GM10266 (cell line): Measurements from ENCODE around the gene DGAT2L6.
"Not testable (repeated sequence)": the region's sequence is repeated elsewhere in the genome, so short reads cannot be mapped to it uniquely, and the experiment has no call there.

Experiments
- DNase-seq: peaks from one replicate; pipeline ENCODE4 v3.0.0; 2012; ENCODE audit errors: extremely low spot score
- CTCF ChIP-seq: IDR thresholded peaks from 2 replicates; pipeline ENCODE4 v1.5.1; 2012; ENCODE audit warnings: mild to moderate bottlenecking, low read depth; ENCODE audit not compliant: control insufficient read depth, insufficient read depth; ENCODE audit errors: missing control alignments

Gene DGAT2L6

GRCh38 chrX:70231666-70232065 is 54.4 kb downstream of the DGAT2L6 start:
- no peak for TF ChIP-seq CTCF
- DNase-seq = no peak

- no peak for DNase-seq
Measured at GRCh38 chrX:70234355-70234754, 57.1 kb downstream of the DGAT2L6 start, which contains the start of gene AWAT1. AWAT1 (plus strand) TSS chrX:70234655; CDS start chrX:70234696, 41 bp downstream.

GRCh38 chrX:70240751-70241150 is 63.5 kb downstream of the DGAT2L6 start:
- TF ChIP-seq CTCF = no peak
- DNase-seq = no peak

More at GRCh38 chrX:70234355-70234754, 57.1 kb downstream of the DGAT2L6 start, which contains the start of gene AWAT1:
- TF ChIP-seq CTCF = no peak

GRCh38 chrX:70241501-70241900 is 64.2 kb downstream of the DGAT2L6 start:
- DNase-seq = no peak
- no peak for TF ChIP-seq CTCF

GRCh38 chrX:70243601-70244000 is 66.3 kb downstream of the DGAT2L6 start:
- DNase-seq = not testable (repeated sequence)

- TF ChIP-seq CTCF = no peak
- DNase-seq = no peak
Measured at GRCh38 chrX:70244881-70245280, 67.6 kb downstream of the DGAT2L6 start.

- DNase-seq = no peak
- TF ChIP-seq CTCF = no peak
Measured at GRCh38 chrX:70247252-70247651, 70.0 kb downstream of the DGAT2L6 start.

- TF ChIP-seq CTCF = no peak
- DNase-seq = no peak
Measured at GRCh38 chrX:70252491-70252890, 75.2 kb downstream of the DGAT2L6 start.
